Activated CD4-positive, alpha-beta T cell treated with anti-CD3 and anti-CD28 coated beads, Interleukin-2, amount 10 ng/mL, durations not matched to agents 24 days and 14 days (primary cell): ENCODE results near the gene LPCAT3. TPM values are rescaled to one million over a fixed set of nuclear protein-coding genes. Genes with fewer than 3 reads are reported as not detected.
"Not testable (repeated sequence)": the region's sequence is repeated elsewhere in the genome, so short reads cannot be mapped to it uniquely, and the experiment has no call there.

ENCODE experiments used
- DNase-seq: peaks from one replicate; pipeline ENCODE4 v3.0.0; 2022
- H3K27ac Mint-ChIP-seq: one replicate; pipeline ENCODE4 v1.8.0; 2022; ENCODE audit warnings: mild to moderate bottlenecking, mixed read lengths
- H3K27me3 Mint-ChIP-seq: one replicate; pipeline ENCODE4 v1.8.0; 2022; ENCODE audit warnings: mixed read lengths
- H3K36me3 Mint-ChIP-seq: one replicate; pipeline ENCODE4 v1.8.0; 2022; ENCODE audit warnings: low read depth, mild to moderate bottlenecking, mixed read lengths
- H3K4me1 Mint-ChIP-seq: one replicate; pipeline ENCODE4 v1.8.0; 2021; ENCODE audit warnings: mixed read lengths
- H3K4me3 Mint-ChIP-seq: one replicate; pipeline ENCODE4 v1.8.0; 2022; ENCODE audit warnings: mild to moderate bottlenecking, moderate library complexity, mixed read lengths
- H3K9me3 Mint-ChIP-seq: one replicate; pipeline ENCODE4 v1.8.0; 2021; ENCODE audit warnings: mixed read lengths
- intact Hi-C: fragments of 100-400 bp; cut with micrococcal nuclease; formaldehyde crosslinking; loops from one replicate; pipeline ENCODE4 v1.15.1; 2023
- total RNA-seq: library from RNA; stranded (reverse); gene quantifications from 2 replicates; pipeline ENCODE4 v1.2.3, GENCODE V29; 2022

Gene LPCAT3
- total RNA-seq, 1 donor from 2014 or later, result 29.2 TPM

GRCh38 chr12:7049973-7050372 is 31.7 kb upstream of the LPCAT3 start:
- intact Hi-C loops, result loop anchor here (10.0 kb wide), 1 partner anchor 45 kb away; the partner anchor contains the start of gene C1R
- H3K4me1 Mint-ChIP-seq, H3K36me3 Mint-ChIP-seq, H3K27ac Mint-ChIP-seq, DNase-seq, H3K4me3 Mint-ChIP-seq, H3K9me3 Mint-ChIP-seq: not testable (repeated sequence)
- peaks cover 31% of the 10 kb centered on the region for H3K27me3 Mint-ChIP-seq

- H3K4me1 Mint-ChIP-seq, H3K9me3 Mint-ChIP-seq, DNase-seq, H3K4me3 Mint-ChIP-seq, H3K36me3 Mint-ChIP-seq, H3K27ac Mint-ChIP-seq: not testable (repeated sequence)
- peaks cover 29% of the 10 kb centered on the region for H3K27me3 Mint-ChIP-seq
- intact Hi-C loops, result loop anchor here (10.0 kb wide), 1 partner anchor 45 kb away; the partner anchor contains the start of gene C1R
These were observed 31.2 kb upstream of the LPCAT3 start for GRCh38 chr12:7049445-7049951.

- Mint-ChIP-seq H3K27me3 (peaks cover 16% of the 10 kb centered on the region), H3K36me3 (no peaks in the 10 kb centered on the region), H3K9me3 (no peaks in the 10 kb centered on the region), H3K4me3 (peak overlapping the region; percentile 3), H3K27ac (peak overlapping the region; percentile 5), H3K4me1 (peaks cover 8% of the 10 kb centered on the region)
- no peak for DNase-seq
- intact Hi-C loops, result loop anchor here (10.0 kb wide), 1 partner anchor 47 kb away; the partner anchor contains the start of gene C1R
These were observed 29.0 kb upstream of the LPCAT3 start for GRCh38 chr12:7047306-7047705.

- Mint-ChIP-seq H3K9me3 (no peaks in the 10 kb centered on the region), H3K4me3 (no peak overlapping the region), H3K27ac (no peak overlapping the region), H3K27me3 (peaks cover 12% of the 10 kb centered on the region), H3K36me3 (no peaks in the 10 kb centered on the region), H3K4me1 (peaks cover 8% of the 10 kb centered on the region)
- DNase-seq, result no peak
- intact Hi-C loops, result loop anchor here (10.0 kb wide), 1 partner anchor 48 kb away; the partner anchor contains the start of gene C1R
These were observed 28.3 kb upstream of the LPCAT3 start for GRCh38 chr12:7046383-7047105.

GRCh38 chr12:7045913-7046312 is 27.6 kb upstream of the LPCAT3 start:
- no peaks in the 10 kb centered on the region for H3K36me3 Mint-ChIP-seq
- peaks cover 7% of the 10 kb centered on the region for H3K27me3 Mint-ChIP-seq
- no peak overlapping the region for H3K4me3 Mint-ChIP-seq
- H3K27ac Mint-ChIP-seq, result no peak overlapping the region
- no peak for DNase-seq
- intact Hi-C loops, result loop anchor here (10.0 kb wide), 1 partner anchor 49 kb away; the partner anchor contains the start of gene C1R
- no peaks in the 10 kb centered on the region for H3K9me3 Mint-ChIP-seq
- H3K4me1 Mint-ChIP-seq, result peaks cover 8% of the 10 kb centered on the region

- H3K4me3 Mint-ChIP-seq, result no peak overlapping the region
- H3K4me1 Mint-ChIP-seq, result peaks cover 7% of the 10 kb centered on the region
- H3K9me3 Mint-ChIP-seq, result no peaks in the 10 kb centered on the region
- no peaks in the 10 kb centered on the region for H3K36me3 Mint-ChIP-seq
- H3K27ac Mint-ChIP-seq, result no peak overlapping the region
- no peak for DNase-seq
- peaks cover 2% of the 10 kb centered on the region for H3K27me3 Mint-ChIP-seq
- intact Hi-C loops, result loop anchor here (10.0 kb wide), 1 partner anchor 52 kb away; the partner anchor contains the start of gene C1R
These were observed 24.6 kb upstream of the LPCAT3 start for GRCh38 chr12:7042842-7043241.

GRCh38 chr12:7039403-7039802 is 21.1 kb upstream of the LPCAT3 start:
- H3K9me3 Mint-ChIP-seq, result no peaks in the 10 kb centered on the region
- DNase-seq, result no peak
- intact Hi-C loops, result no loop called here
- H3K27ac Mint-ChIP-seq, result no peak overlapping the region
- H3K4me1 Mint-ChIP-seq, result no peaks in the 10 kb centered on the region
- no peaks in the 10 kb centered on the region for H3K36me3 Mint-ChIP-seq
- H3K4me3 Mint-ChIP-seq, result no peak overlapping the region
- H3K27me3 Mint-ChIP-seq, result peaks cover 2% of the 10 kb centered on the region

GRCh38 chr12:7038591-7038990 is 20.3 kb upstream of the LPCAT3 start:
- Mint-ChIP-seq H3K4me3 (no peak overlapping the region), H3K9me3 (no peaks in the 10 kb centered on the region), H3K36me3 (no peaks in the 10 kb centered on the region), H3K4me1 (no peaks in the 10 kb centered on the region), H3K27me3 (peaks cover 2% of the 10 kb centered on the region), H3K27ac (no peak overlapping the region)
- no peak for DNase-seq
- intact Hi-C loops, result no loop called here

- H3K4me1 Mint-ChIP-seq, H3K4me3 Mint-ChIP-seq, H3K36me3 Mint-ChIP-seq, H3K9me3 Mint-ChIP-seq, intact Hi-C loops, DNase-seq, H3K27me3 Mint-ChIP-seq, H3K27ac Mint-ChIP-seq: not testable (repeated sequence)
These were observed 19.1 kb upstream of the LPCAT3 start for GRCh38 chr12:7037411-7037810.

GRCh38 chr12:7035463-7035862 is 17.2 kb upstream of the LPCAT3 start:
- no peaks in the 10 kb centered on the region for H3K4me1 Mint-ChIP-seq
- H3K27me3 Mint-ChIP-seq, result peaks cover 3% of the 10 kb centered on the region
- H3K27ac Mint-ChIP-seq, result no peak overlapping the region
- H3K9me3 Mint-ChIP-seq, result no peaks in the 10 kb centered on the region
- DNase-seq, result no peak
- H3K36me3 Mint-ChIP-seq, result no peaks in the 10 kb centered on the region
- H3K4me3 Mint-ChIP-seq, result no peak overlapping the region
- intact Hi-C loops, result no loop called here

- no peaks in the 10 kb centered on the region for H3K9me3 Mint-ChIP-seq
- H3K4me1 Mint-ChIP-seq, result no peaks in the 10 kb centered on the region
- H3K27ac Mint-ChIP-seq, result no peak overlapping the region
- no peak overlapping the region for H3K4me3 Mint-ChIP-seq
- H3K36me3 Mint-ChIP-seq, result no peaks in the 10 kb centered on the region
- intact Hi-C loops, result no loop called here
- peaks cover 3% of the 10 kb centered on the region for H3K27me3 Mint-ChIP-seq
- no peak for DNase-seq
These were observed 16.2 kb upstream of the LPCAT3 start for GRCh38 chr12:7034464-7034863.

- intact Hi-C loops, result no loop called here
- H3K9me3 Mint-ChIP-seq, result no peaks in the 10 kb centered on the region
- no peak overlapping the region for H3K27ac Mint-ChIP-seq
- H3K36me3 Mint-ChIP-seq, result no peaks in the 10 kb centered on the region
- DNase-seq, result no peak
- H3K27me3 Mint-ChIP-seq, result peaks cover 3% of the 10 kb centered on the region
- H3K4me1 Mint-ChIP-seq, result no peaks in the 10 kb centered on the region
- H3K4me3 Mint-ChIP-seq, result no peak overlapping the region
These were observed 14.7 kb upstream of the LPCAT3 start for GRCh38 chr12:7032990-7033389.

- H3K36me3 Mint-ChIP-seq, result no peaks in the 10 kb centered on the region
- peaks cover 3% of the 10 kb centered on the region for H3K27me3 Mint-ChIP-seq
- H3K27ac Mint-ChIP-seq, result no peak overlapping the region
- H3K9me3 Mint-ChIP-seq, result no peaks in the 10 kb centered on the region
- intact Hi-C loops, result no loop called here
- H3K4me3 Mint-ChIP-seq, result no peak overlapping the region
- DNase-seq, result no peak
- no peaks in the 10 kb centered on the region for H3K4me1 Mint-ChIP-seq
These were observed 13.0 kb upstream of the LPCAT3 start for GRCh38 chr12:7031306-7031705.

GRCh38 chr12:7026854-7027253 is 8.6 kb upstream of the LPCAT3 start:
- no peaks in the 10 kb centered on the region for H3K9me3 Mint-ChIP-seq
- no peak overlapping the region for H3K27ac Mint-ChIP-seq
- no peaks in the 10 kb centered on the region for H3K4me1 Mint-ChIP-seq
- DNase-seq, result no peak
- intact Hi-C loops, result no loop called here
- no peak overlapping the region for H3K4me3 Mint-ChIP-seq
- no peaks in the 10 kb centered on the region for H3K27me3 Mint-ChIP-seq
- no peaks in the 10 kb centered on the region for H3K36me3 Mint-ChIP-seq
